ENCODE data around the gene COMMD1. TPM values are rescaled to one million over a fixed set of nuclear protein-coding genes. Genes with fewer than 3 reads are reported as not detected.

Gene COMMD1
- total and polyA plus RNA-seq, 2 experiments from 2014 or later = 54.9 to 83.7 TPM

DNA sequence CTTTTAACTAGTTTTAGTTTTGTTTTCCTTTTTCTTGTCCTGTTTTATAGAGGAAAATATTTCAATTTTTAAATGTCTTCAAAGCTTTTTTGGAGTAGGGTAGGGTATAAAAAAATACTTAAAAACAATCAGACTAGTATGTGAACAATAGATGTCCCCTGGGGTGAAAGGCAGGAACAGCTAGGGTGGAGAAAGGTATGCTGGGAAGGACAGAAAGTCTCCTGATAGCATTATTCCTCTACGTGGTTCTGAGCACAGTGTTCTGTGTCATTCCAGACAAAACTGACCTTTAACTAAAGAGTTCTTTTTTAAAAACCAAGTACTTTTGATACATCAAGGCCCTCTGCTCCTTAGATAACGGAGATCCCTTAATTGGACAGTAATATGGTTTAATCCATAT, 258.4 kb downstream of the COMMD1 start:
- Mint-ChIP-seq H3K27ac (peak overlapping the region; percentile 33; the same call in 1 of the 2 replicates), H3K27me3 (ENCODE audit: insufficient read depth, low read depth, poor library complexity) (peaks cover 1% of the 10 kb centered on the region), H3K4me1 (peaks cover 14% of the 10 kb centered on the region), H3K4me3 (no peak overlapping the region), H3K36me3 (ENCODE audit: low read depth) (no peaks in the 10 kb centered on the region), H3K9me3 (no peaks in the 10 kb centered on the region)
- Histone ChIP-seq H3K4me2 (no peak overlapping the region), H3K4me1 (ENCODE audit: insufficient read depth) (no peaks in the 10 kb centered on the region), H3K4me3 (no peak overlapping the region), H4K20me1 (replicated peaks; ENCODE audit: insufficient read depth) (no peaks in the 10 kb centered on the region), H3K9me2 (ENCODE audit: insufficient read depth) (no peaks in the 10 kb centered on the region), H2AFZ (no peak overlapping the region), H3F3A (replicated peaks; ENCODE audit: low read depth) (no peaks in the 10 kb centered on the region), H3K79me2 (replicated peaks; ENCODE audit: insufficient read depth) (no peaks in the 10 kb centered on the region), H3K36me3 (ENCODE audit: insufficient read depth) (no peaks in the 10 kb centered on the region), H3K27ac (ENCODE audit: low read depth) (0 out of 2 replicates have a peak overlapping the region, but pooled peaks have one; percentile 20), H3K27me3 (ENCODE audit: insufficient read depth) (no peaks in the 10 kb centered on the region)
- TF ChIP-seq CTCF (conservative IDR thresholded peaks at IDR 0.05; ENCODE audit: low read depth in 2 of 2) (no peak), REST (IDR thresholded peaks at IDR 0.05; ENCODE audit: unreplicated experiment) (no peak), EZH2 (IDR thresholded peaks at IDR 0.05; ENCODE audit: low read depth, unreplicated experiment) (no peak), ETS1 (IDR thresholded peaks at IDR 0.05) (no peak), ZNF114 (CRISPR knock-in tag; IDR thresholded peaks at IDR 0.05) (no peak)
- DNase-seq (ENCODE audit: low spot score) (no peak), ATAC-seq (no peak; the same call in 2 of the 3 replicates)

- ATAC-seq (peak; percentile 50), DNase-seq (ENCODE audit: low spot score) (peak; percentile 36)
- H3K4me2 ChIP-seq = no peak overlapping the region
- no peak overlapping the region for H3K27ac ChIP-seq (ENCODE audit: low read depth)
- no peaks in the 10 kb centered on the region for H3K36me3 ChIP-seq (ENCODE audit: insufficient read depth)
- H3K27me3 ChIP-seq (ENCODE audit: insufficient read depth) = no peaks in the 10 kb centered on the region
- no peaks in the 10 kb centered on the region for H3K79me2 ChIP-seq (replicated peaks; ENCODE audit: insufficient read depth)
- H4K20me1 ChIP-seq (replicated peaks; ENCODE audit: insufficient read depth) = no peaks in the 10 kb centered on the region
- peaks cover 4% of the 10 kb centered on the region; the same call in 1 of the 2 replicates for H3K9me2 ChIP-seq (ENCODE audit: insufficient read depth)
- H3K4me3 Mint-ChIP-seq = no peak overlapping the region
- H2AFZ ChIP-seq = no peak overlapping the region
- no peak overlapping the region for H3K27ac Mint-ChIP-seq
- H3K4me1 Mint-ChIP-seq = peaks cover 7% of the 10 kb centered on the region
- peaks cover 11% of the 10 kb centered on the region for H3K27me3 Mint-ChIP-seq (ENCODE audit: insufficient read depth, low read depth, poor library complexity)
- H3K9me3 Mint-ChIP-seq = no peaks in the 10 kb centered on the region
- no peaks in the 10 kb centered on the region for H3K4me1 ChIP-seq (ENCODE audit: insufficient read depth)
- no peaks in the 10 kb centered on the region for H3F3A ChIP-seq (replicated peaks; ENCODE audit: low read depth)
- no peaks in the 10 kb centered on the region for H3K36me3 Mint-ChIP-seq (ENCODE audit: low read depth)
- H3K4me3 ChIP-seq = no peak overlapping the region
- TF ChIP-seq ETS1 (IDR thresholded peaks at IDR 0.05) (no peak), ZNF114 (CRISPR knock-in tag; IDR thresholded peaks at IDR 0.05) (no peak), EZH2 (IDR thresholded peaks at IDR 0.05; ENCODE audit: low read depth, unreplicated experiment) (no peak), REST (IDR thresholded peaks at IDR 0.05; ENCODE audit: unreplicated experiment) (no peak), CREB1 (CRISPR knock-in tag; IDR thresholded peaks at IDR 0.05; ENCODE audit: low read depth) (no peak), CTCF (conservative IDR thresholded peaks at IDR 0.05; ENCODE audit: low read depth in 2 of 2) (no peak)
These were observed 270.3 kb downstream of the COMMD1 start for GRCh38 chr2:62175728-62176127.

All from GM23338 (cell line).